Keratinocyte (primary cell): Measurements from ENCODE around the gene CTH. TPM values are rescaled to one million over a fixed set of nuclear protein-coding genes. Genes with fewer than 3 reads are reported as not detected.

Experiments
- DNase-seq: peaks from one replicate; pipeline ENCODE4 v3.0.0-alpha.2; 2011; ENCODE audit warnings: low read depth, missing footprints, low spot score
- FAIRE-seq: peaks from 2 replicates; lab custom pipeline; 2011; peaks lifted over from hg19 to GRCh38; lab: Jason Lieb, UNC
- H2AFZ ChIP-seq: 2 replicates; pipeline ENCODE4 v1.6.0; 2012; ENCODE audit warnings: low read length, control low read depth, inconsistent platforms; ENCODE audit not compliant: control insufficient read depth
- H3K27ac ChIP-seq: 2 replicates; pipeline ENCODE4 v1.5.1; 2011; ENCODE audit warnings: low read length; ENCODE audit not compliant: control insufficient read depth, insufficient read depth
- H3K27me3 ChIP-seq: 3 replicates; pipeline ENCODE4 v1.6.0; 2011; ENCODE audit warnings: low read length; ENCODE audit not compliant: control insufficient read depth, insufficient read depth; ENCODE audit errors: extremely low read depth
- H3K36me3 ChIP-seq, 2 experiments: 2 replicates in 1 of 2; 3 replicates in 1 of 2; pipeline ENCODE4 v1.5.1; 2011; ENCODE audit warnings: low read length in 2 of 2, mild to moderate bottlenecking in 1 of 2; ENCODE audit not compliant: control insufficient read depth in 2 of 2, insufficient read depth in 2 of 2; ENCODE audit errors: extremely low read depth in 1 of 2
- H3K4me1 ChIP-seq: 3 replicates; pipeline ENCODE4 v1.5.1; 2011; ENCODE audit warnings: low read length; ENCODE audit not compliant: control insufficient read depth, insufficient read depth; ENCODE audit errors: extremely low read depth
- H3K4me2 ChIP-seq: 3 replicates; pipeline ENCODE4 v1.6.0; 2011; ENCODE audit warnings: low read depth, low read length; ENCODE audit not compliant: control insufficient read depth, insufficient read depth; ENCODE audit errors: extremely low read depth
- H3K4me3 ChIP-seq, 3 experiments: fragments of 200-600 bp in 1 of 3; sonication (generic) in 1 of 3; 2 replicates in 2 of 3; 3 replicates in 1 of 3; pipeline ENCODE4 v1.5.1; 2011 to 2016; ENCODE audit warnings: low read length in 3 of 3, mild to moderate bottlenecking in 3 of 3, control low read depth in 2 of 3, inconsistent platforms in 1 of 3, low read depth in 1 of 3, mixed read lengths in 1 of 3, mixed run types in 1 of 3, moderate library complexity in 1 of 3; ENCODE audit not compliant: control insufficient read depth in 2 of 3, insufficient read depth in 2 of 3; ENCODE audit errors: extremely low read depth in 1 of 3
- H3K79me2 ChIP-seq: 2 replicates; pipeline ENCODE4 v1.6.0; 2012; ENCODE audit warnings: low read length; ENCODE audit not compliant: control insufficient read depth, insufficient read depth
- H3K9ac ChIP-seq: 3 replicates; pipeline ENCODE4 v1.6.0; 2011; ENCODE audit warnings: low read length; ENCODE audit not compliant: control insufficient read depth, insufficient read depth; ENCODE audit errors: extremely low read depth
- H3K9me1 ChIP-seq: 3 replicates; pipeline ENCODE4 v1.6.0; 2011; ENCODE audit warnings: low read length; ENCODE audit not compliant: control insufficient read depth, insufficient read depth; ENCODE audit errors: extremely low read depth
- H3K9me3 ChIP-seq: 2 replicates; pipeline ENCODE4 v1.5.1; 2012; ENCODE audit warnings: low read depth, low read length; ENCODE audit not compliant: control insufficient read depth
- H4K20me1 ChIP-seq: 3 replicates; pipeline ENCODE4 v1.6.0; 2011; ENCODE audit warnings: low read length; ENCODE audit not compliant: control insufficient read depth, insufficient read depth; ENCODE audit errors: extremely low read depth
- EZH2 ChIP-seq: IDR thresholded peaks from one replicate; pipeline ENCODE4 v1.6.1; 2012; ENCODE audit warnings: inconsistent platforms, mild to moderate bottlenecking, low read length, moderate library complexity
- dilution Hi-C: fragments of 300-500 bp; cut with MboI; formaldehyde crosslinking; loops from one replicate; pipeline ENCODE4 v1.7.0; 2020; ENCODE audit warnings: low sequenced_read_pairs; ENCODE audit not compliant: extremely low pct_ligation_motif_present
- polyA plus RNA-seq, 5 experiments: library from polyadenylated mRNA; depleted of rRNA in 3 of 5; stranded (reverse) in 3 of 5; stranded (forward) in 1 of 5; unstranded in 1 of 5; fragments of >200 nt; gene quantifications; 1 replicate in 1 of 5; 2 replicates in 3 of 5; 3 replicates in 1 of 5; pipeline versions ENCODE4 v1.2.1 to v1.2.3, GENCODE V29; 2011 to 2012; ENCODE audit warnings: missing spikeins in 2 of 5, low read depth in 1 of 5, low replicate concordance in 1 of 5
- TF ChIP-seq, protein P1 (sequence below), 3 experiments: IDR thresholded peaks in 1 of 3; conservative IDR thresholded peaks in 1 of 3; optimal IDR thresholded peaks in 1 of 3; 2 replicates in 2 of 3; 3 replicates in 1 of 3; pipeline versions ENCODE3 to v1.5.1; 2011; ENCODE audit warnings: low read length in 3 of 3, mild to moderate bottlenecking in 3 of 3, moderate library complexity in 2 of 3, control low read depth in 1 of 3, inconsistent platforms in 1 of 3; ENCODE audit not compliant: insufficient read depth in 2 of 3; ENCODE audit errors: extremely low read depth in 1 of 3

The CTH gene
- polyA plus RNA-seq, 1 donor (not counting 4 experiments of a cell fraction or from before 2014, with no cell fraction given): 5.0 TPM

DNA sequence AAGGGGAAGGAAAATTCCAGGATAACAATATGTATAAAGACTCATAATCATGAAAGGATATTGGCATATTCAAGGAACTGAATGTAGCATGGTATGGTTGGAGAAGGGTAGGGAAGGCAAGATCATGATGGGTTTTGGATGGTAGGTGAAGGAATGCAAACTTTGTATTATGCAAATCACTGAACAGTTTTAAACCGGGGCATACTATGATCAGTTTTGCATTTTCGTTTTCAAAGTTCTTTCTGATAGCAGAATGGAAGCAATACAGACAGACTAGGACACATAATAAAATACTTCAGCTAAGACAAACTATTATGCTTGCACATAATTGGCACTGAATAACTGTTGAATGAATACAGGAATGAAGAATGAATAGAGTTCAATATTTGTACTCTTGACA, 14.5 kb upstream of the CTH start:
- Histone ChIP-seq H3K9me3 (no peaks in the 10 kb centered on the region), H3K9me1 (no peaks in the 10 kb centered on the region), H3K4me3 (no peak overlapping the region), H3K79me2 (no peaks in the 10 kb centered on the region), H3K27me3 (no peaks in the 10 kb centered on the region), H2AFZ (no peak overlapping the region), H3K27ac (no peak overlapping the region), H3K4me1 (no peaks in the 10 kb centered on the region), H4K20me1 (no peaks in the 10 kb centered on the region), H3K36me3 (no peaks in the 10 kb centered on the region), H3K4me2 (no peak overlapping the region), H3K9ac (no peak overlapping the region)
- dilution Hi-C loops: no loop called here
- FAIRE-seq (peak; percentile 60), DNase-seq (no peak)
- TF ChIP-seq EZH2: no peak
- TF ChIP-seq, protein P1, sequence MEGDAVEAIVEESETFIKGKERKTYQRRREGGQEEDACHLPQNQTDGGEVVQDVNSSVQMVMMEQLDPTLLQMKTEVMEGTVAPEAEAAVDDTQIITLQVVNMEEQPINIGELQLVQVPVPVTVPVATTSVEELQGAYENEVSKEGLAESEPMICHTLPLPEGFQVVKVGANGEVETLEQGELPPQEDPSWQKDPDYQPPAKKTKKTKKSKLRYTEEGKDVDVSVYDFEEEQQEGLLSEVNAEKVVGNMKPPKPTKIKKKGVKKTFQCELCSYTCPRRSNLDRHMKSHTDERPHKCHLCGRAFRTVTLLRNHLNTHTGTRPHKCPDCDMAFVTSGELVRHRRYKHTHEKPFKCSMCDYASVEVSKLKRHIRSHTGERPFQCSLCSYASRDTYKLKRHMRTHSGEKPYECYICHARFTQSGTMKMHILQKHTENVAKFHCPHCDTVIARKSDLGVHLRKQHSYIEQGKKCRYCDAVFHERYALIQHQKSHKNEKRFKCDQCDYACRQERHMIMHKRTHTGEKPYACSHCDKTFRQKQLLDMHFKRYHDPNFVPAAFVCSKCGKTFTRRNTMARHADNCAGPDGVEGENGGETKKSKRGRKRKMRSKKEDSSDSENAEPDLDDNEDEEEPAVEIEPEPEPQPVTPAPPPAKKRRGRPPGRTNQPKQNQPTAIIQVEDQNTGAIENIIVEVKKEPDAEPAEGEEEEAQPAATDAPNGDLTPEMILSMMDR (optimal IDR thresholded peaks at IDR 0.05 in 1 of 3, IDR thresholded peaks at IDR 0.05 in 1 of 3, conservative IDR thresholded peaks at IDR 0.05 in 1 of 3; ENCODE audit: extremely low read depth in 1 of 3, insufficient read depth in 2 of 3, low read length in 3 of 3): no peak

DNA sequence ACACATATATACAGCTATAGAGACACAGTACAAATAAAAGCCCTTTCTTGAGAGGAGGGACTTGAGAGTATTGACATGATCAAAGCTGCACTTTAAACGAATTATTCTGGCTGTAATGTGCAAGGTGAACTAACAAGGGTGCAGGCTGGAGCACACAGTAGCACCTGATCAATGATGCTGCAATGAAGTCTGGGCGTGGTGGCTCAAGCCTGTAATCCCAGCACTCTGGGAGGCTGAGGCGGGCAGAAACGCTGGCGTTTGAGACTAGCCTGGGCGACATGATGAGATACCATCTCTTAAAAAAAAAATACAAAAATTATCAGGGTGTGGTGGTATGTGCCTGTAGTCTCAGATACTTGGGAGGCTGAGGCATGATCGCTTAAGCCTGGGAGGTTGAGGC, 14.1 kb upstream of the CTH start:
- DNase-seq (no peak), FAIRE-seq (no peak)
- dilution Hi-C loops: no loop called here
- Histone ChIP-seq H3K4me2 (no peak overlapping the region), H3K9me3 (no peaks in the 10 kb centered on the region), H3K4me3 (no peak overlapping the region), H3K36me3 (no peaks in the 10 kb centered on the region), H2AFZ (no peak overlapping the region), H3K9me1 (no peaks in the 10 kb centered on the region), H3K9ac (no peak overlapping the region), H3K79me2 (no peaks in the 10 kb centered on the region), H3K27ac (no peak overlapping the region), H3K4me1 (no peaks in the 10 kb centered on the region), H3K27me3 (no peaks in the 10 kb centered on the region), H4K20me1 (no peaks in the 10 kb centered on the region)
- TF ChIP-seq, protein P1 (optimal IDR thresholded peaks at IDR 0.05 in 1 of 3, IDR thresholded peaks at IDR 0.05 in 1 of 3, conservative IDR thresholded peaks at IDR 0.05 in 1 of 3; ENCODE audit: extremely low read depth in 1 of 3, insufficient read depth in 2 of 3, low read length in 3 of 3): no peak
- TF ChIP-seq EZH2: no peak
